Breast epithelium (tissue), 3 donors: ENCODE measurements around the gene ZNF302.

Source experiments
- CTCF ChIP-seq, 3 donors: fragments of 450-650 bp; IDR thresholded peaks; one replicate each; pipeline ENCODE4 v1.5.1; 2016 to 2017; ENCODE audit warnings: antibody characterized with exemption in 3 of 3, mild to moderate bottlenecking in 3 of 3, moderate library complexity in 3 of 3
- POLR2A ChIP-seq: fragments of 450-650 bp; IDR thresholded peaks from one replicate; pipeline ENCODE4 v1.6.1; 2016; ENCODE audit warnings: antibody characterized with exemption, mild to moderate bottlenecking, moderate library complexity
- POLR2AphosphoS5 ChIP-seq, 3 donors: sonication (generic); formaldehyde crosslinking; IDR thresholded peaks; one replicate each; pipeline ENCODE4 v1.6.1; 2017; ENCODE audit warnings: antibody characterized with exemption in 3 of 3

- TF ChIP-seq CTCF (IDR thresholded peaks at IDR 0.05) (no peak), POLR2A (no peak), POLR2AphosphoS5 (IDR thresholded peaks at IDR 0.05) (no peak)
Observed at GRCh38 chr19:34681478-34681877, 4.0 kb downstream of the ZNF302 start.
